Hypothalamus (tissue), 51 donors: ENCODE results near the gene IL1RL1.

Experiments used
- DNase-seq, 51 donors: peaks; one replicate each; lab custom pipeline; 2025; lab: John Stamatoyannopoulos, UW

Gene IL1RL1

DNA sequence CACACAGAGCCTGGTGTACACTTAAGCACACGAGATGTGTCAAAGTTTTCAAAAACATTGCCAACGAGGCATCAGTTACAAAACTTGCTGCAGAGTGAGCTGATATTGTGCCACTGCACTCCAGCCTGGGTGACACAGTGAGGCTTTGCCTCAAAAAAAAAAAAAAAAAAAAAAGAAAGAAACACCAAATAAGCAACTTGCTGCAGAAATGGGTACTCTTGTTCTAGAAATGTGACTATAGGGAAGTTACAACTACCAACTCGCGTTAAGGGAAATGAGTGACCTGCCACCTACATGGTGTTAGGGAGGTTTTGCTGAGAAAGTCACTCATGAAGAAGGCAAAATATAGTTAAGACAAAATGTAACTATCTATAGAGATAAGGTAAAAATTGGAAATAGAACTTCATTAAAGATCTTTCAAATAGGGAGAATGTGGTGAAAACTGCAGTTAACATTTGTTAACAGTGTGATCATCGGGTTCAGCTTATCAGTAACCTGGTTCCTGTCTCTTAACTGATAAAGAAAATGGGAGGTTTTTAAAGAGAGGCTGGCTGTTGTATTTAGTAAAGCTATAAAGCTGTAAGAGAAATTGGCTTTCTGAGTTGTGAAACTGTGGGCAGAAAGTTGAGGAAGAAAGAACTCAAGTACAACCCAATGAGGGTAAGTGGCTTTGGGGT, at the start of gene IL1RL1:
TSS of gene IL1RL1 (plus strand) at position 600 of the 677 bp plus-strand sequence. CDS start 26,702 bp downstream, outside the sequence.
- DNase-seq, result no peak

DNA sequence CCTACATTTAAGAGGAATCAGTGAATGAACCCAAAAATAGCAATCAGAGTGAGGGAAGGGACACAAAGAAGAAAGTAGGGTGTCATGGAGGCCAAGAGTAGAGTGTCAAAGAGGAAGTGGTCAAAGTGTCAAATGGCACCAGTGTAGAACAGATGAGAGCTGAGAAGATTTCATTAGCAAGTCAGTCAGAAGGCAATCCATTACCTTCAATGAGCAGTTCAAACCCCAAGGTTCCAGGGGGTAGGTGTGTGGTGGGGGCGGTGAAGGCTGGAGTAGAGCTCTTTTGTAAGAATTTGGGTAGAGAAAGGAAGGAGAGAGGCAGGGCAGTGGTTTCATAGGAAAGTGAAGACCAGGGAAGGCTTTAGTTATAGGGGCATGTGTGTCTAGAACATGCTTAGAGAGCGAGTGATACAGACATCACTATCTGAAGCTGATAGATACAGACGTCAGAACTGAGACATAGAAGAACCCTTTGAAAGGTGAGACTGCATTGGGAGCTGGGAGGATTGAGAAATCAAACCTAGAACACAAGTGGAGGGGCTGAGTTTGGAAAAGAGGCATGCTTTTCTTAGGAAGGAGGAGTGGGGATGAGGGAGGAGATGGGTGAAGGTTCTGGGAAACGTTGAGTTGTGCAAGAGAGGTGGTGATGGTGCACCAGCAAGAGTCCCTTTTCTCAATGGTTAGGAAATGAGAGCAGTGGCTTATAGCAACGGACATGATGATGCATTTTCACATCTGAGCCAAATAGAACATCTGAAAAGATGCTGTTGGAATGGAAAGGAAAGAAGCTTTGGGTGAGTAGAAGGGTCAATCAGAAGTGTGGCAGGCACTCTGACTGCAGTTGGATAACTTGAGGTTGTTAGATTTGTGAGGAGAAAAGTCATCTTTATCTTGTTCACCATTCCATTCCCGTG, 48.9 kb upstream of the IL1RL1 start:
- no peak for DNase-seq

DNA sequence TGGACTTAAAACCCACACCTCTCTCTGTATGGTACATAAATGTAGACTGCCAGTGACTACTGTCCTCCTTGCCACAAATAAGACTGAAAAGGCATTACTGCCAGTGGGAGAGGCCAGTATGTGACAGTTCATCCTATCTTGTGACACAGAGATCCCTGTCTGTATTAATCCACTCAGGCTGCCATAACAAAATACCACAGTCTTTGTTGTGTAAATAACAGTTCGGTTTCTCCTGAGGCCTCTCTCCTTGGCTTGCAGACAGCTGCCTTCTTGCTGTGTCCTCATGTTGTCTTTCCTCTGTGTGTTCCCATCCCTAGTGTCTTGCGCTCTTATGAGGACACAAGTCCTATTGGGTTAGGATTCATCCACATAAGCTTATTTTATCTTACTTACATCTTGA, 46.4 kb upstream of the IL1RL1 start:
- DNase-seq, result no peak

DNA sequence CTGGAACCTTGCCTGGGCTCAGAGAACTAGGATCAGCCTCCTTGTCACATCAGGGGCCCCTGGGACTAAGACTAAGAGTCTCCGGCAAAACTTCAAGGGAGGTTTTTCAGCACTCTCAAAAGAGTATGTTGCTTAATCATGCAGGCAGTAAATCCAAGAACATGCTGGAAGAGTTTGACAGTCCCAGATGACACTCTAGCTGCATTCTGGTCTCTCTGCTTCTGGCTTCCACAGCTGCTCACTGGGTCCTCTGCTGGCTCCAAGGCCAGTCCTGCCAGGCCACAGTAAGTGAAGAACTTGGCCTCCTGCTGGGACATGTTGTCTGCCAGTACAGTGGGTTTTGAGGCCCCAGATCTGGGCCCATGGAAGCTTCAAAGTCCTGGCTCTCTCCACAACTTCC, 45.2 kb upstream of the IL1RL1 start:
- DNase-seq, result no peak

DNA sequence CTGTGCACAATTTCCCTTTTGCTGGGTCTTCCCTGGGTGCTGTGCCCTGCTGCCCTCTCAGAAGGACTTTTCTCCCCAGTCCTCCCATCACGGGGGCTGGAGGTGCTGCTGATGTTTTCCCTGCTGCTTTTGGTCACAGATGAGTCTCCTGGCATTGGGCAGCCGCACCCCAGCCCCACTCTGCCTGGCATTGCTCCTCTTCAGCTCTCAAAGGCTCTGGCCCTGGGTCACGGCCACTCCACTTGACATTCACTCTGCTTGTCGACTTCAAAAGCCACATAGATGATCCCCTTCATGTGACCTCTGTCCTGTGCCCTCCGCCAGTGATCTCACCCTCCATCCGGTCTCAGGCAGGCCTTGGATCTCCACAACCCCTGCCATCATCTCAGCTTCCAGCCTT, 43.6 kb upstream of the IL1RL1 start:
- DNase-seq, result no peak

DNA sequence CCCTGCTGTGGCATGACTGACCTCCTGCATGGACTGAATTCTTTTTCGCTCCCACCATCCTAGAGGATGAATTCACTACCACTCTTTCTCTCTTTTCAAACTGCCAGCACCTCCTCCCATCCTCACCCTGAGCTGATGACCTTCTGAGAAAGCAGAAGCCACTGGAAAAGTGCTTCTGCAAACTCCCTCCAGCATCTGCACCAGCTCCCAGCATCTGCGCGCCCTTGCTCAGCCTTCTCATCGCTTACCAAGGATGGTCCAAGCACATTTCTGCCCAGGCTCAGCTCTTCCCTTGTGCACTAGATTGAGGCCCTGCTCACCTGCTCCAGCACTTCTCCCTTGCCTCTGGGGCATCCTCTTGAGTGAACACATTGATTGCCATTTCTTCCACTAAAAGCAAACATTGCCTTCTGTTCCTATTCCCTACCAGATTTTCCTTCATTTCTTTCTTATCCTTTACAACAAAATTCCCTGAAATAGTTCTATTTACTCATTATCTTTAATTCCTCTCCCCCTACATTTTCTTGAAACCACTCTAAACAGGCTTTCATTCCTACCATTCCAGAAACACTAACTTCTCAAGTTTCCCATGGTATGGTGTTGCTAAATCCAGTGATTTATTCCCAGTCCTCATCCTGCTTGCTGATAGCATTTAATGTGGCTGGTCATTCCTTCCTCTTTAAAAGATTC, 42.7 kb upstream of the IL1RL1 start:
- no peak for DNase-seq

DNA sequence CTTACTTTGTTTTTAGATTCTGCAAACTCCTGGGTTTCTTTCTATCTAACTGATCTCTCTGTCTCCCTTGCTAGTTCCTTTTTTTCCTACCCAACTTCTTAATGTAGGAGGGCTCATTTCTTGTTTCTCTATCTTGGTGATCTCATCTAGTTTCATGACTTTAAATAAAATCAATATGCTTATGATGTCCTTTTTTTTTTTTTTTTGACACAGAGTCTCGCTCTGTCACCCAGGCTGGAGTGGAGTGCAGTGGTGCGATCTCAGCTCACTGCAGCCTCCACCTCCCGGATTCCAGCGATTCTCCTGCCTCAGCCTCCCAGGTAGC, 42.2 kb upstream of the IL1RL1 start:
- no peak for DNase-seq

DNA sequence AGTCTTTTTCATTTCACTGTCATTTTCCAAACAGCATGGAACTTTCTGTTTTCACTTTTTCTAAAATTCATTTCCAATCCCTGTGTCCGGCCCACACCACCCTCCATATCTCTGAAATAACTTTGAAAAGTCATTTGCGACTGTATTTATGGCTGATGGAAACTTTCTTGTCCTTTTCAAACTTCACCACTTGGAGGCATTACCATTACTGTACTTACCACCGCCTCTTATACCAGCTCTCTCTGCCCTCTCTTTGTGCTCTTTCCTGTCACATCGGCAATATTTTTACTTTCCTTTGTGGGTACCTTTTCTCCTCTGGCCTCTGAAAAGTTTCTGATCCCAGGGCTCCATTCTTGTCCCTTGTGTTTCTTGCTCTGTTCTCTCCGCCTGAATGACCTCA, 39.5 kb upstream of the IL1RL1 start:
- no peak for DNase-seq

DNA sequence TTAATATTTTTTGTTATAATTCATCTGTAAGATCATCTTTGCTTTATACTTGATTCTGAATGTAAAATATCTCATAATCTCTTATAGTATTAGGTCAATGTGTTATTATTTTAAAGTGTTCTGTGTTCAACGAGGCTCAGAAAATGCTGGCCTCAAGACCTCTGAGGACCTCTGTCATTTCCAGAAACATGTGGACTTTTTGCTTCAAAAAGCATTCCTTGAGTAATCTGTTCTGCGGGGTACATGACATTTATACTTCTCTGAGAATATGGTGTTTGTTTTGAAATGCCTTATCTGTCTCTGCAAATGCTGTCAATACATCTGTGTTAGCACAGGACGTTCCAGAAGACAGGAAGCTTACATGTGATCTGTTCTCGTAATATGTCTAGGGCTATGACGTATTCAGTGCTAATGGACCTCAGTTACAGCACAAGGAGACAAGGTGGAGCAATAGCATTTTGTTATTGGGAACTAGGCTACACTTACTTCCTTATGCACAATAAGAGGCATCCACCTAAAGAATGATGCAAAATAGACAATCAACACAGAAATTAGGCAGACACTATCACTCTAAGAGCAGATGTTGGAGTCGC, 37.6 kb upstream of the IL1RL1 start:
- DNase-seq, result no peak

DNA sequence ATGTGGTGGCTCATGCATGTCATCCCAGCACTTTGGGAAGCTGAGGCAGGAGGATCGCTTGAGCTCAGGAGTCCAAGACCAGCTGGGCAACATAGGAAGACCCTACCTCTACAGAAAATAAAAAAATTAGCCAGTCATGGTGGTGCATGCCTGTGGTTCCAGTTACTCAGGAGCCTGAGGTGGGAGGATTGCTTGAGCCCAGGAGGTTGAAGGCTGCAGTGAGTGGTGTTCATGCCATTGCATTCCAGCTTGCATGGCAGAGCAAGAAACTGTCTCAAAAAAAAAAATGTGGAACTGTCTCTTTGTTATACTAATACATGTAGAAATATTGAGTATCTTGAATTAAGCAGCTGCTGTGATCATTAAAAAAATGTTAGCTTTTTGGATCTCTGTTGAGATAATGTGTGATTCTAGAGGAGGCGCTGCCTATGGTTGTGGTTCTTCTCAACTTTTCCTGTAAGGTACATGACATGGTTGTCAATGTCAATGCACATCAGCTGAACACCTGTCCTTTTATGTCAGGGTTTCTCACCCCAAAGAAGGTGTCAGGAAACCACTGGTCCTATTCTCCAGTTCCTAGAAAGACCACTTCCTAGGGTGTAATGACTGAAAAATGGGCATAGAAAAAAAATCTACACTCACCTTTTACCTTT, 34.7 kb upstream of the IL1RL1 start:
- DNase-seq, result no peak

DNA sequence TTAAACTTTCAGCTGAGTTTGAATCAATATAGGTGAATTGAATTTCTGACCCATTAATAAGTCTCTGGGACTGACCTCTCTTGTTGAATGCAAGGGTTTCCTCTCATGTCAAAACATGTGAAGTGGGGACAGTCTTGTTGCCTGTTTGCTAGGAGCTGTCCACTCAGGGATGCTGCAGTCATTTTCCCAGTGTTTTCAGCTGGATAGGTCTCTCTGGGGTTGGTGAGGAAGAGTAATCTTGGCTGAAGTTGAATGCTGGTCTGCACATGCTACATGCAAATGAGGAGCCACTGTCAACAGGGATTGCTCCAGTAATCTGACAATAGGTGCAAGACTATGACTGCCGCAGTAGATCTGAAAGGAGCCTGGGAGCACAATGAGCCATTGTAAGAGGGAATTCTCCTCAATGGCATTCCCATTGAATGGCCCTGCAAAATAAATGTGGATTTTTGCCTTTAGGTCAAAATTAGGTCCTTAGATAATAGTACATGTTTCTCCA, 34.1 kb upstream of the IL1RL1 start:
- no peak for DNase-seq

DNA sequence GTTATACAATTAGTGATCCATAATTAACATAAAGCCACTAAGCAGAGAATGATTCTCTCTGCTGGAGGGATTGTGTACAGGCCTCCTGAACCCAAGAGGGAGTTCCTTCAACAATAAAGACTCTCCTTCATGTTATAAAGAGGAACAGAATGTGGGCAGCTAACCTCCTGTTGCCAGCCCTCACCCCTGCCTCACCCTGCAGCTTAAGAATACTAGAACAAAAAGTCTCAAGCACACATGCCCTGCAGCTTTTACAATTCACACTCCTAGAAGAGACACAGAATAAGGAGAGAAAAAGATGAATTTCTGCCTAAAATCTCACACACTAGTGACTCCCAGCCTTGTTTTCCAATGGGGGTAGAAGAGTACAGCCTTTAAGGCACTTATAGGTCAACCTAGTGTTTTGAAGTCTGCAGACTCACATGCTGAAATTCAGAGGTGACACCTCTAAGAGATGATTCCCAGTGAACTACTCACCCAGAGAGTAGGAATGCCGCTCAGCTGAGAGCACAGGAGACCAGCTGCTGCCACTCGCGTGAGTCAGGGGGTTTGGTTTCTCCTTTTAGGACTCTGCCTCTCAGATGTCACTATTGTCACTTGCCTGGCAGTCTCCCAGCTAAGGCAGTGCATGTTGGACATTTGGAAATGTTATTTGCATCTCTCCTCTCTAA, 32.5 kb upstream of the IL1RL1 start:
- no peak for DNase-seq

DNA sequence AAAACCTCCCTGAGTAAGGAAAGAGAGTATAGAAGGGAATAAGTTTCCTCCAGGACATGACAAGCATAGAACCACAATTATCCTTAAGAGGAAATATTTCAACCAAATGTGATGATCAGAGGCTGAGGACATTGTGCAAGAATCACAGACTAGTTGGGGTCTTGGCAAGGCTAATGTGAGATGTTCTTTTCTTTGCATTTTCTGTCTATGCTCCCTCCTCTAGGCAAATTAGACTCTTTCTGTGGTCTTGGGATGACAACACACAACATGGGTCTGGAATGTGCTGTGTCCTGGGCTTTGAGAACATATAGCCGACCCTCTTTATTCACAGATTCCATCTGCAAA, 32.0 kb upstream of the IL1RL1 start:
- DNase-seq, result no peak

DNA sequence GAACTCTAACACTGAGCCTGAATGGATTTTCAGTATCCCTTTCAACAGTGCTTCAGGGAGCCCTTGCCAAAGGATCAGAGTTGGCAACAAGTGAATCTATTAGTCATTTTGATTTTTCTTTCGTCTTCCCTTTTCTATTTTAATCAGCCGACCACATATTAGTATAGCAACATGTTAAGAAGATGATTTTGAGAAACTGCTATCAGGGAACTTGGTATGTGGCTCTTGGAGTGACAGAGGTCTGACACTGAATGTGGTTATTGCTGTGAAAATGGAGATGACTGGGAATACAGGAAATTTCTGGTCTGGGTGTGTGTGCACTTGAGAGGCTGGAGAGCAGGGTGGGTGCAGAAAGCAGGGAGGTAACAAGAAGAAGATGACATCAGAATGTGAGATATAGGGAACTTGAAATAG, 28.7 kb upstream of the IL1RL1 start:
- no peak for DNase-seq

DNA sequence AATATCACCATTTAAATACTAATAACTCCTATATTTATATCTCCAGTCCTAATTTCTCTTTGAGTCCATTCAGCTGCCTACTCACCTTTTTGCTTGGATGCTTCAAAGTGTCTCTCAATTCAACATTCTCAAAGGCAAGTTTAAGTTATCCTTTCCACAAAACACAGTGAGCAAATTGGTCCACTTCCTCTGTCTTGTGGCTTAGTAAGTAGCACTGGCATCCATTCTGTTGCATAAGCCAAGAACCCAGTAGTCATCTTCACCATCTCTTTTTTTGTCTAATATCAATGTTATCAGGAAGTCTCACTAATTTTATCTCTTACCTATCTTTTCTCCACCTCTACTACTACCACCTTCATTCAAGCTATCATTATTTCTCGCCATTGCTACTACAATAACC, 27.4 kb upstream of the IL1RL1 start:
- DNase-seq, result no peak

DNA sequence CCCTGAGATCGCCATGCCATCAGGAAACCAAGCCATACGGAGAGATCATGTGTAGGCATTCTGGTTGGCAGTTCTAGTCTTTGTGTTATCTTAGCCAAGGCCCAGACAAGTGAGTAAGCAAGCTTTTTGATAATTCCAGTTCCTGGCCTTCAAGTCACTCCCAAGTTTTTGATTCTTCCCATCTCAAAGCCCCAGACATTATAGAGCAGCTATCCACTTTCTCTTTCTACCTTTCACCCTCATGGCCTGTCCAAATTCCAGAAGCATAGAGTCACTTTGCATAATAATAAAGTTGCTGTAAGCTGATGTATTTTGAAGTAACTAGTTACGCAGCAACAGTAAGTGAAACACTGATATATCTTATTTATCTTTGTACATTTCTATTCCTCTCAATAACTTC, 26.8 kb upstream of the IL1RL1 start:
- DNase-seq, result no peak

DNA sequence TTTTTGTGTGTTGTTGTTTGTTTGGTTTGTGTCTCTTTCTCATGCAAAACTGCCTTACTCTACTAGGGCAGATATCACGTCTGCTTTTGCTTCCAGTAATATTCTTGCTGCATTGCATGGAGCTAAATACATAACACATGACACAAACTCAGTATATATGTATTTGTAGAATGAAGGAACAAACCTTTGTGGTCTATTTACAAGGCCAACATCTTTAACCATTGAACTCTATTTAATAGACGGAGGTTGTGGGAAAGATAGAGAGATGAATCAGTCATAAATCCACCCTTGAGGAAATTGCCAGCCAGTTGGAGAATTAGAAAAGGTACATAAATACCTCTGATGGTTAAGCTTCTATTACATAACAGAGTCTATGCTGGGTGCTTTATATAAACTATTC, 26.0 kb upstream of the IL1RL1 start:
- DNase-seq, result no peak

DNA sequence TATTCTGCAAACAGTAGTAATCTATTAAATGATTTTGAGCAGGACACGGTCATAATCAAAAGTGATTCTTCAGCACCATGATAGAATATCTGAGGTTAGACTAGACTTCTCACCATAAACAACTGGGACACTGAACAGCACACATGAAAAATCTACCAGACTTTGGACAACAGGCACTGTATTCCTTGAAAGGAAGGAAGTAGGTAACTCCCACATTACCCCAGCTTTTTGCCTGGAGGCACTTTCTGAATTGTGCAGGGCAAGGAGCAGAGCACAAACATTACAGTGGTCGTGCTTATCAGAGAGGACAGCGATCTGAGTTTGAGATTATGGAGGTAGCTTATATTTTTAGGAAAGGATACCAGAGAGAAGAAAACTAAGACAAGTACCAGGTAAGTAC, 25.3 kb upstream of the IL1RL1 start:
- DNase-seq, result no peak

DNA sequence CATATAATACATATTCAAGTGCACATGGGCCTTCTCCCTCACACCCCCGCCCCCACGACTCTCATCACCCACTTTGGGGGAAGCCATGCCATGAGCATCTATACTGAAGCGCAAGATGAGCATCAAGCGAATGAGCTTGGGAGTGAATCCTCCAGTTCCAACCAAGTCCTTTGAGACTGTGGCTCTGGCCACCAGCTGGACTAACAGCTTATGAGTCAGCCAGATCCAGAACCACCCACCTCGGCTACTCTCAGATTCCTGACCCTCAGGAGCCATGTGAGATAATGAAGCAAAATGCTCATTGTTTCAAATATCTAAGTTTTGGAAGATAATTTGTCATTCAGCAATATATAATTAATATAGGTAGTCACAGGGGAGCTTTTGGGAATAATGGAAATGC, 22.2 kb upstream of the IL1RL1 start:
- DNase-seq, result no peak

DNA sequence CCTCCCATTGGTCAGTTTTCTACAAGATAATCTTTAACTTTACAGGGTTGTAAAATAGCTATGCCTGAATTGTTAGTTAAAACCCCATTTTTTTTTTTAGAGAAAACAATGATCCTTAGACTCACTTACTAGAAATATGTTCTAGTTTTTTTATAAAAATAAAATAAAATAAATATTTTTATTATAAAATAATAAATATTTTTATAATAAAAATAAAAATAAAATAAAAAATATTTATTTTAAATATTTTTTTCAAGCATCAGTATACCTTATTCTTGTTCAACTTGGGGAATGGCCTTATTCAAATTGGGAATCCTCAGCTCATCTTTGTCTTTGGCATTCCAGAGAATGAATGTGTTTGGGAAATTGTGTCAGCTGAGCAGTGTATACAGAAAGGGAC, 20.8 kb upstream of the IL1RL1 start:
- DNase-seq, result no peak
